GM13976 (cell line): ENCODE data around the gene GNG4.

Experiments used
- DNase-seq: peaks from one replicate; pipeline ENCODE4 v3.0.0; 2012; ENCODE audit warnings: low spot score
- in situ Hi-C: fragments of 300-500 bp; cut with MboI; formaldehyde crosslinking; loops from one replicate; pipeline ENCODE4 v1.12.0; 2022; ENCODE audit warnings: low sequenced_read_pairs, mixed read lengths, inconsistent platforms; ENCODE audit not compliant: unreplicated experiment
- TF ChIP-seq, protein P1 (sequence below): IDR thresholded peaks from 2 replicates; pipeline ENCODE4 v1.5.1; 2012; ENCODE audit warnings: borderline replicate concordance, mild to moderate bottlenecking; ENCODE audit not compliant: insufficient read depth; ENCODE audit errors: extremely low read depth, missing control alignments, control extremely low read depth

Gene GNG4

GRCh38 chr1:235533476-235534168, 116.0 kb downstream of the GNG4 start:
- in situ Hi-C loops = no loop called here

DNA sequence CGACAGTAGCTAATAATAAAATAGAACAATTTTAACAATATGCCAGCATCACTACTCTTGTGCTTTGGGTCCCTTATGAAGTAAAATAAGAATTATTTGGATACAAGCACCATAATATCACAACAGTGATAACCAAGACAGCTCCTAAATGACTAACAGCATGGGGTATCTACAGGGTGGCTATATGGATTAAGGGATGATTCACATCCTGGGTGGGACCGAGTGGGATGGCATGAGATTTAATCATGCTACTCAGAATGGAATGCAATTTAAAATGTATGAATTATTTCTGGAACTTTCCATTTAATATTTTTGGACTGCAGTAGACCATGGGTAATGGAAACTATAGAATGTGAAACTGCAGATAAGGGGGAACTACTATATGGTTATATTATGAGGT, 117.2 kb downstream of the GNG4 start:
- TF ChIP-seq, protein P1, sequence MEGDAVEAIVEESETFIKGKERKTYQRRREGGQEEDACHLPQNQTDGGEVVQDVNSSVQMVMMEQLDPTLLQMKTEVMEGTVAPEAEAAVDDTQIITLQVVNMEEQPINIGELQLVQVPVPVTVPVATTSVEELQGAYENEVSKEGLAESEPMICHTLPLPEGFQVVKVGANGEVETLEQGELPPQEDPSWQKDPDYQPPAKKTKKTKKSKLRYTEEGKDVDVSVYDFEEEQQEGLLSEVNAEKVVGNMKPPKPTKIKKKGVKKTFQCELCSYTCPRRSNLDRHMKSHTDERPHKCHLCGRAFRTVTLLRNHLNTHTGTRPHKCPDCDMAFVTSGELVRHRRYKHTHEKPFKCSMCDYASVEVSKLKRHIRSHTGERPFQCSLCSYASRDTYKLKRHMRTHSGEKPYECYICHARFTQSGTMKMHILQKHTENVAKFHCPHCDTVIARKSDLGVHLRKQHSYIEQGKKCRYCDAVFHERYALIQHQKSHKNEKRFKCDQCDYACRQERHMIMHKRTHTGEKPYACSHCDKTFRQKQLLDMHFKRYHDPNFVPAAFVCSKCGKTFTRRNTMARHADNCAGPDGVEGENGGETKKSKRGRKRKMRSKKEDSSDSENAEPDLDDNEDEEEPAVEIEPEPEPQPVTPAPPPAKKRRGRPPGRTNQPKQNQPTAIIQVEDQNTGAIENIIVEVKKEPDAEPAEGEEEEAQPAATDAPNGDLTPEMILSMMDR = no peak
- in situ Hi-C loops = no loop called here
- no peak for DNase-seq

More at GRCh38 chr1:235533476-235534168, 116.0 kb downstream of the GNG4 start:
- TF ChIP-seq, protein P1 = no peak
- no peak for DNase-seq

DNA sequence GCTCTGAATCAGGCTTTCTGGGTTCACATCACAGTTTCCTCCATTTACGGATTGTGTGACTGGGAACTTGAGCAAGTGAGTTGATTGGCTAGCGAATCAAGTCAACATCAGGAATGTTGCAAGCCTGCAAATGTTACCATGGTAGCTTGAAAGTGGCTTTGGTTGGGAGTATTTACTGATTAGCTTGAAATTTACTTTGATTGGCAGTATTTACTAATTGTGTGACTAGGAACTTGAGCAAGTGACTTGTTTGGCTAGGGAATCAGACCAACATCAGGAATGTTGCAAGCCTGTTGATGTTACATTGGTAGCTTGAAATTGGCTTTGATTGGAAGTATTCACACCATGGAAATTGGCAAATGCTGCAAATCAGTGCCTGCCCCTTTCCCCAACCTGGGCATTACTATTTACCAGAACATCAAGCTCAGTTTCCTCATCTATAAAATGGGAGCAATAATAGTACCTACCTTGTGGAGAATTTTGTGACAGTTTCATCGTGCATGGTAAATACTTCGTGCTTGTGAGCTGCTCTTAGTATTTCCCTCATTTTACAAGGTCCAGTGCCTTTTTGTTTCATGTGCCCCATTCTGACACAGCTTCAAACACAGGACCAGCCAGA, 122.3 kb downstream of the GNG4 start:
- TF ChIP-seq, protein P1 = no peak
- no peak for DNase-seq
- in situ Hi-C loops = no loop called here

GRCh38 chr1:235525314-235525713, 124.3 kb downstream of the GNG4 start:
- TF ChIP-seq, protein P1 = no peak
- no peak for DNase-seq
- in situ Hi-C loops = no loop called here

GRCh38 chr1:235516862-235517446, 132.6 kb downstream of the GNG4 start:
- in situ Hi-C loops = loop anchor here (25.0 kb wide), 2 partner anchors 270 to 445 kb away; no protein-coding TSS in a partner anchor
- no peak for DNase-seq
- TF ChIP-seq, protein P1 = no peak

DNA sequence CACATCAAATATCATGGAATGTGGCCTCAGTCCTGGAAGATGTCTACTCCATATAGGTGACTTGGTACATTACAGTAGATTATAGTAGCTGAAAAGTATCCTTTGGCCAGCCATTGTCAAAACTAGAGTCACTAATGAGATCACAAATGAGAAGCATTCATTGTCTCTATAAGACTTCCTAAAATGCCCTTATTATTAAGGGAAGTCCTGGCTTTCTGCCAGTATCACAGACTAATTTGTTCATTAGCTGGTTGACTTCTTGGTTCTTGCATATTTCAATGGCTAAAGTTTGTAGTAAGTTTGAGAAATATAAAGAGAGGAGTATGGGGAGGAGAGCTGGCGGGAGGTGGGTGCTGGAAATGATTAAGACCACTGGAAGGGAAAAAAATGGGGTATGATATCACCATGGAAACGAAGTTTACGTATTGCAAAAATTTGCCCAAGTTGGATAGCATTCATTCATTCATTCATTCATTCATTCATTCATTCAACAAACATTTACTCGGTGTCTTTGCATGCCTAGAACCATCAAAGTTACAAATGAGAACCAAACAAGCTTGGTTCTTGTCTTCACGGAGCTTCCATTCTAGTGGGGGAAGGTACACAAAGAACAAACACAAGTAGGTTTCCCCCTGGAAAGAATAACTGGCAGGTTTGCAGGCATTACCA, 133.6 kb downstream of the GNG4 start:
- in situ Hi-C loops = loop anchor here (25.0 kb wide), 2 partner anchors 271 to 446 kb away; no protein-coding TSS in a partner anchor
- DNase-seq = no peak
- TF ChIP-seq, protein P1 = no peak
